WTC11 (cell line): Measurements from ENCODE around the gene ALK. TPM values are rescaled to one million over a fixed set of nuclear protein-coding genes. Genes with fewer than 3 reads are reported as not detected.

Experiments used
- ATAC-seq: fragments of 200-7000 bp; cut with Tn5 transposase; 2 replicates; pipeline ENCODE4 v1.10.0; 2021; ENCODE audit warnings: mild to moderate bottlenecking, moderate library complexity
- CTCF ChIA-PET: fragments of 300-600 bp; sonication (Branson Sonifier 250); formaldehyde crosslinking; loops from one replicate; lab custom pipeline; 2021; ENCODE audit warnings: antibody characterized with exemption; lab: Charles Lee
- POLR2A ChIA-PET: fragments of 350-600 bp; sonication (Branson Sonifier 250); formaldehyde crosslinking; loops from one replicate; lab custom pipeline; 2021; ENCODE audit warnings: antibody characterized with exemption; lab: Charles Lee
- DNase-seq: peaks from one replicate; pipeline ENCODE4 v3.0.0; 2021; ENCODE audit warnings: low spot score
- H3K27ac Mint-ChIP-seq: 2 replicates; pipeline ENCODE4 v1.8.0; 2021; ENCODE audit warnings: mixed read lengths
- H3K27me3 Mint-ChIP-seq: 2 replicates; pipeline ENCODE4 v1.8.0; 2021; ENCODE audit warnings: low read depth, mild to moderate bottlenecking, moderate library complexity, mixed read lengths
- H3K36me3 Mint-ChIP-seq: 2 replicates; pipeline ENCODE4 v1.8.0; 2021; ENCODE audit warnings: mixed read lengths
- H3K4me1 Mint-ChIP-seq: 2 replicates; pipeline ENCODE4 v1.8.0; 2022; ENCODE audit warnings: mixed read lengths
- H3K4me3 Mint-ChIP-seq: 2 replicates; pipeline ENCODE4 v1.8.0; 2021; ENCODE audit warnings: mild to moderate bottlenecking, moderate library complexity, mixed read lengths
- H3K9me3 Mint-ChIP-seq: 2 replicates; pipeline ENCODE4 v1.8.0; 2021; ENCODE audit warnings: mixed read lengths
- ATF1 ChIP-seq: sonication (generic); formaldehyde crosslinking; IDR thresholded peaks from 2 replicates; pipeline ENCODE4 v1.8.1; 2023; ENCODE audit warnings: mild to moderate bottlenecking, moderate library complexity, missing genetic modification reagents
- EMX1 ChIP-seq: fragments of 250-450 bp; sonication (Bioruptor Pico); IDR thresholded peaks from 2 replicates; pipeline ENCODE4 v1.8.0; 2021; ENCODE audit warnings: mild to moderate bottlenecking
- GRHL2 ChIP-seq: fragments of 250-450 bp; sonication (Bioruptor Pico); IDR thresholded peaks from 2 replicates; pipeline ENCODE4 v1.8.0; 2022; ENCODE audit warnings: mild to moderate bottlenecking, moderate library complexity; ENCODE audit not compliant: insufficient replicate concordance, severe bottlenecking
- GTF2I ChIP-seq: fragments of 250-450 bp; sonication (Bioruptor Pico); conservative IDR thresholded peaks from 2 replicates; pipeline ENCODE4 v1.4.0; 2021; ENCODE audit warnings: mild to moderate bottlenecking
- KAT7 ChIP-seq: sonication (generic); formaldehyde crosslinking; IDR thresholded peaks from 2 replicates; pipeline ENCODE4 v1.8.1; 2023; ENCODE audit warnings: missing genetic modification reagents, mild to moderate bottlenecking, borderline replicate concordance
- SMAD4 ChIP-seq: sonication (generic); formaldehyde crosslinking; IDR thresholded peaks from 2 replicates; pipeline ENCODE4 v1.8.0; 2022; ENCODE audit warnings: mild to moderate bottlenecking, missing genetic modification reagents
- SOX15 ChIP-seq: fragments of 250-450 bp; sonication (Bioruptor Pico); IDR thresholded peaks from 2 replicates; pipeline ENCODE4 v1.9.0; 2021; ENCODE audit warnings: mild to moderate bottlenecking
- TP53 ChIP-seq: sonication (generic); formaldehyde crosslinking; IDR thresholded peaks from 2 replicates; pipeline ENCODE4 v1.8.1; 2023; ENCODE audit warnings: mild to moderate bottlenecking, missing genetic modification reagents
- ZNF121 ChIP-seq: sonication (generic); formaldehyde crosslinking; IDR thresholded peaks from 2 replicates; pipeline ENCODE4 v1.8.0; 2023; ENCODE audit warnings: missing genetic modification reagents
- ZNF138 ChIP-seq: sonication (generic); formaldehyde crosslinking; conservative IDR thresholded peaks from 2 replicates; pipeline ENCODE4 v1.8.1; 2022; ENCODE audit warnings: mild to moderate bottlenecking, moderate library complexity, missing genetic modification reagents
- ZNF219 ChIP-seq: sonication (generic); formaldehyde crosslinking; IDR thresholded peaks from 2 replicates; pipeline ENCODE4 v1.8.0; 2023; ENCODE audit warnings: missing genetic modification reagents, mild to moderate bottlenecking, borderline replicate concordance
- total RNA-seq: library from RNA; stranded (reverse); gene quantifications from 3 replicates; pipeline ENCODE4 v1.2.3, GENCODE V29; 2021
- TF ChIP-seq, protein P1 (sequence below): sonication (generic); formaldehyde crosslinking; IDR thresholded peaks from 2 replicates; pipeline ENCODE4 v1.8.1; 2022; ENCODE audit warnings: missing genetic modification reagents, borderline replicate concordance
- TF ChIP-seq, protein P2 (sequence below): sonication (generic); formaldehyde crosslinking; IDR thresholded peaks from 2 replicates; pipeline ENCODE4 v1.8.0; 2022; ENCODE audit warnings: mild to moderate bottlenecking, missing genetic modification reagents
- TF ChIP-seq, protein P3 (sequence below): sonication (generic); formaldehyde crosslinking; IDR thresholded peaks from 2 replicates; pipeline ENCODE4 v1.8.1; 2022; ENCODE audit warnings: mild to moderate bottlenecking, missing genetic modification reagents, moderate library complexity, borderline replicate concordance
- TF ChIP-seq, protein P4 (sequence below): fragments of 200-600 bp; IDR thresholded peaks from 2 replicates; pipeline ENCODE4 v1.8.0; 2022; ENCODE audit warnings: antibody characterized with exemption
- TF ChIP-seq, protein P5 (sequence below): fragments of 250-450 bp; sonication (Bioruptor Pico); conservative IDR thresholded peaks from 2 replicates; pipeline ENCODE4 v1.9.0; 2021; ENCODE audit warnings: mild to moderate bottlenecking
- TF ChIP-seq, protein P6 (sequence below): sonication (generic); formaldehyde crosslinking; IDR thresholded peaks from 2 replicates; pipeline ENCODE4 v1.8.1; 2023; ENCODE audit warnings: mild to moderate bottlenecking, missing genetic modification reagents

The ALK gene
- total RNA-seq, 1 experiment from 2014 or later: not detected

DNA sequence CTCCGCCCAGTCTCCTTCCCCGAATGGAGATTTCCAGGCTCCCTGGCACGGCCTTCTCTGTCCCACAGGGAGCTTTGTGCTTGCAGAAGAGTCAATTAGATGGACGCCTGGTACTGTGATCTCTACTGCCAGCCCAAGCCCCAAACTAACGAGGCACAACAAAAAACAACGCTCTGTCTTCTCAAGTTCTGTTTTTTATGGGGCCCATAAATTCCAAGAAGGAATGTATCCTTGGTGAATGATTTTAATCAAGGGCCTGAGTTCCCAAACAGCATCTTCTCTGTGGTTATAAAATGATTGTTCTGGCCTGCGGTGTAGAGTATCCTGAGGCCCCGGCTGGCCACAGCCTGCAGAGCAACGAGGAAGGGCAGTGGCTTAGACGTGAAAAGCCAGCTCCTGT, 586.7 kb downstream of the ALK start (continued):
- TF ChIP-seq, protein P1, sequence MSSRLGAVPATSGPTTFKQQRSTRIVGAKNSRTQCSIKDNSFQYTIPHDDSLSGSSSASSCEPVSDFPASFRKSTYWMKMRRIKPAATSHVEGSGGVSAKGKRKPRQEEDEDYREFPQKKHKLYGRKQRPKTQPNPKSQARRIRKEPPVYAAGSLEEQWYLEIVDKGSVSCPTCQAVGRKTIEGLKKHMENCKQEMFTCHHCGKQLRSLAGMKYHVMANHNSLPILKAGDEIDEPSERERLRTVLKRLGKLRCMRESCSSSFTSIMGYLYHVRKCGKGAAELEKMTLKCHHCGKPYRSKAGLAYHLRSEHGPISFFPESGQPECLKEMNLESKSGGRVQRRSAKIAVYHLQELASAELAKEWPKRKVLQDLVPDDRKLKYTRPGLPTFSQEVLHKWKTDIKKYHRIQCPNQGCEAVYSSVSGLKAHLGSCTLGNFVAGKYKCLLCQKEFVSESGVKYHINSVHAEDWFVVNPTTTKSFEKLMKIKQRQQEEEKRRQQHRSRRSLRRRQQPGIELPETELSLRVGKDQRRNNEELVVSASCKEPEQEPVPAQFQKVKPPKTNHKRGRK (CRISPR knock-in tag): no peak
- TF ChIP-seq GTF2I (CRISPR knock-in tag) (no peak), KAT7 (CRISPR knock-in tag) (no peak)
- TF ChIP-seq, protein P2, sequence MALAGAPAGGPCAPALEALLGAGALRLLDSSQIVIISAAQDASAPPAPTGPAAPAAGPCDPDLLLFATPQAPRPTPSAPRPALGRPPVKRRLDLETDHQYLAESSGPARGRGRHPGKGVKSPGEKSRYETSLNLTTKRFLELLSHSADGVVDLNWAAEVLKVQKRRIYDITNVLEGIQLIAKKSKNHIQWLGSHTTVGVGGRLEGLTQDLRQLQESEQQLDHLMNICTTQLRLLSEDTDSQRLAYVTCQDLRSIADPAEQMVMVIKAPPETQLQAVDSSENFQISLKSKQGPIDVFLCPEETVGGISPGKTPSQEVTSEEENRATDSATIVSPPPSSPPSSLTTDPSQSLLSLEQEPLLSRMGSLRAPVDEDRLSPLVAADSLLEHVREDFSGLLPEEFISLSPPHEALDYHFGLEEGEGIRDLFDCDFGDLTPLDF: no peak
- TF ChIP-seq, protein P3, sequence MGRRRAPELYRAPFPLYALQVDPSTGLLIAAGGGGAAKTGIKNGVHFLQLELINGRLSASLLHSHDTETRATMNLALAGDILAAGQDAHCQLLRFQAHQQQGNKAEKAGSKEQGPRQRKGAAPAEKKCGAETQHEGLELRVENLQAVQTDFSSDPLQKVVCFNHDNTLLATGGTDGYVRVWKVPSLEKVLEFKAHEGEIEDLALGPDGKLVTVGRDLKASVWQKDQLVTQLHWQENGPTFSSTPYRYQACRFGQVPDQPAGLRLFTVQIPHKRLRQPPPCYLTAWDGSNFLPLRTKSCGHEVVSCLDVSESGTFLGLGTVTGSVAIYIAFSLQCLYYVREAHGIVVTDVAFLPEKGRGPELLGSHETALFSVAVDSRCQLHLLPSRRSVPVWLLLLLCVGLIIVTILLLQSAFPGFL: no peak

DNA sequence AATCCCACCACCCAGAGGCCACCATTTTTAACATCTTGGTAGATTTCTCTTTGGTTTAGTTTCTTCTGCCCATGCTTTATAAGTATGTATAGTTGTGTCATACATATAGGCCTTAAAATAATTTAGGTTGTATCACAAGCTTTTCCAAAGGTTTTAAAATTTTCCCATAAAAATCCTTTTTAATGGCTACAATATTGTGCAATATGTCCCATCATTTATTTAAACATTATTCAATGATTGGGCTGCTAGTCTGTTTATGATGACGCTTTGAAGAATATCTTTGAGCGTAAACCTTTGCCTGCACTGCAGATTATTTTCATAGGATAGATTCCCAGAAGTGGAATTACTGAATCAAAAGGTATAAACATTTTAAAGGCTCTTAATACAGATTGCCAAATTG, 588.8 kb downstream of the ALK start:
- POLR2A ChIA-PET: no interaction called here
- TF ChIP-seq, protein P1 (CRISPR knock-in tag): no peak
- TF ChIP-seq, all 79 proteins: peak for 0
- H3K27me3 Mint-ChIP-seq: no peaks in the 10 kb centered on the region
- H3K4me3 Mint-ChIP-seq: no peak overlapping the region
- H3K27ac Mint-ChIP-seq: no peak overlapping the region
- no peaks in the 10 kb centered on the region for H3K36me3 Mint-ChIP-seq
- H3K9me3 Mint-ChIP-seq: no peaks in the 10 kb centered on the region; the same call in 1 of the 2 replicates
- CTCF ChIA-PET: no interaction called here
- H3K4me1 Mint-ChIP-seq: peaks cover 22% of the 10 kb centered on the region
- no peak for DNase-seq
- no peak for ATAC-seq

DNA sequence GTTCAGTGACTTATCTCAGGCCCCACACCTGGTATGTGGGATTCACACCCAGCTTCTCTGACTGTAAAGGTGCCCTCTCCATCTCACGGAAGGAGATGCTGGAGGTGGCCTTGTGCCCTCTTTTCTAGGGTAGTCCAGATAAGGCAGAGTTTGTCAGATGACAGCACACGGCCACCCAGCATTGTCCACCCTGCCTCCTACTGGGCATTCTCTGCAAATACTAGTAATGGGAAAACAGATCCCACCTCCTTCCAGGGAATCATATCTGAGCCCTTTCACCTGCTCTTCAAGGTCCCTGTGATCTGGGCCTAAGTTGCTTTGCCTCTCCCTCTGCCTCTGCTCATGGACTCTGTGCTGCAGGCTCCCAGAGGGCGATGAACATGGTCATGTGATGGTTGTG, 591.5 kb downstream of the ALK start:
- CTCF ChIA-PET: interaction anchor here (0.7 to 1.0 kb wide), 2 partner anchors 21 to 36 kb away, joined by 3 to 4 read pairs; no protein-coding TSS in a partner anchor
- Mint-ChIP-seq H3K27ac (no peak overlapping the region), H3K27me3 (no peaks in the 10 kb centered on the region), H3K9me3 (no peaks in the 10 kb centered on the region; the same call in 1 of the 2 replicates), H3K4me1 (peaks cover 3% of the 10 kb centered on the region), H3K4me3 (no peak overlapping the region), H3K36me3 (no peaks in the 10 kb centered on the region)
- POLR2A ChIA-PET: no interaction called here
- TF ChIP-seq, protein P4, sequence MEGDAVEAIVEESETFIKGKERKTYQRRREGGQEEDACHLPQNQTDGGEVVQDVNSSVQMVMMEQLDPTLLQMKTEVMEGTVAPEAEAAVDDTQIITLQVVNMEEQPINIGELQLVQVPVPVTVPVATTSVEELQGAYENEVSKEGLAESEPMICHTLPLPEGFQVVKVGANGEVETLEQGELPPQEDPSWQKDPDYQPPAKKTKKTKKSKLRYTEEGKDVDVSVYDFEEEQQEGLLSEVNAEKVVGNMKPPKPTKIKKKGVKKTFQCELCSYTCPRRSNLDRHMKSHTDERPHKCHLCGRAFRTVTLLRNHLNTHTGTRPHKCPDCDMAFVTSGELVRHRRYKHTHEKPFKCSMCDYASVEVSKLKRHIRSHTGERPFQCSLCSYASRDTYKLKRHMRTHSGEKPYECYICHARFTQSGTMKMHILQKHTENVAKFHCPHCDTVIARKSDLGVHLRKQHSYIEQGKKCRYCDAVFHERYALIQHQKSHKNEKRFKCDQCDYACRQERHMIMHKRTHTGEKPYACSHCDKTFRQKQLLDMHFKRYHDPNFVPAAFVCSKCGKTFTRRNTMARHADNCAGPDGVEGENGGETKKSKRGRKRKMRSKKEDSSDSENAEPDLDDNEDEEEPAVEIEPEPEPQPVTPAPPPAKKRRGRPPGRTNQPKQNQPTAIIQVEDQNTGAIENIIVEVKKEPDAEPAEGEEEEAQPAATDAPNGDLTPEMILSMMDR: peak; percentile 33; the same call in 1 of the 2 replicates
- TF ChIP-seq ZNF138: no peak
- DNase-seq: no peak
- ATAC-seq: peak; percentile 64

DNA sequence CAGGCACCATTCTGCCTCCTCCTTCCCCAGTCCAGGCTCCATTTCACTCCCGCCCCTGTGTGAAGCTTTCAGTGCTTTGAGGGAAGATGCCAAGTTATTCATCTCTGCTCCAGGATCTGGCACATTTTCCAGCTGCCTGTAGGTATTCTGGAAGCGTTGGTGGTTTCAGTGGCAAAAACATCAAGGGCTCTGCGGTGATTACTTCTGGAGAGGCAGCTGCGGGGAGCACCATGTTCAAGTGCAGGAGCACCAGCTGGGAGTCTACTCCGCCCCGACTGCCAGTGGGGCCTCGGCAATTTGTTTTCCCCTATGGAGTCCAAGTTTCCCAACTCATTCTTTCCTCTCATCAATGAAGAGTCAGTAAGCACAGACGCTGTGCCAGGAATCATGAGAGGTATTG, 594.5 kb downstream of the ALK start:
- ChIA-PET POLR2A (no interaction called here), CTCF (interaction anchor here (2.4 kb wide), 1 partner anchor 18 kb away, joined by 14 read pairs; no protein-coding TSS in a partner anchor)
- no peaks in the 10 kb centered on the region; the same call in 1 of the 2 replicates for H3K9me3 Mint-ChIP-seq
- ATAC-seq (no peak), DNase-seq (no peak)
- H3K27me3 Mint-ChIP-seq: no peaks in the 10 kb centered on the region
- TF ChIP-seq, protein P5, sequence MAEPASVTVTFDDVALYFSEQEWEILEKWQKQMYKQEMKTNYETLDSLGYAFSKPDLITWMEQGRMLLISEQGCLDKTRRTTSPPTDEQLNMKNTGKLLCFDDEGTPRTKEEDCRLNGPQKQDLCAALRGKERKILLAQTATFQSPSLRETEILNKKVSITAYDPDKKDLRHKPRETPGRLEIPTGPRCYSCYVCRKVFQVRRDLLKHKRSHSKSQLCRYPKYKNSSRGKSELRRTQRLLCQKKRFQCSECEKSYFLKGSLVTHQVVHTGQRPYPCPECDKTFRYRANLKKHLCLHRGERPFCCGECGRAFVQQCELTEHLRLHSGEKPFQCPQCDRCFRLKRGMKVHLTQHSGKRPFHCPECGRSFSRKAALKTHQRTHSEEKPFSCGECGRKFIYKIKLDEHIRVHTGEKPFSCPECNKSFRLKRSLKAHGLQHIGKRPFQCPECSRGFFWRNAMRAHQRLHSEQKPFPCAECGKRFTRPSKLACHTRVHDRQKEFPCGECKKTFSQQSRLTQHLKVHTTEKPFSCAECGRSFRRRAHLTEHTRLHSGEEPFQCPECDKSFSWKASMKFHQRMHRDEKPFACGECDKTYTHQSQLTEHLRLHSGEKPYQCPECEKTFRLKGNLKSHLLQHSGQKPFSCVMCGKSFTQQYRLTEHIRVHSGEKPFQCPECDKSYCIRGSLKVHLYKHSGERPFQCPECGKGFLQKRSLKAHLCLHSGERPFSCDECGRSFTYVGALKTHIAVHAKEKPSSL: no peak
- TF ChIP-seq, protein P6, sequence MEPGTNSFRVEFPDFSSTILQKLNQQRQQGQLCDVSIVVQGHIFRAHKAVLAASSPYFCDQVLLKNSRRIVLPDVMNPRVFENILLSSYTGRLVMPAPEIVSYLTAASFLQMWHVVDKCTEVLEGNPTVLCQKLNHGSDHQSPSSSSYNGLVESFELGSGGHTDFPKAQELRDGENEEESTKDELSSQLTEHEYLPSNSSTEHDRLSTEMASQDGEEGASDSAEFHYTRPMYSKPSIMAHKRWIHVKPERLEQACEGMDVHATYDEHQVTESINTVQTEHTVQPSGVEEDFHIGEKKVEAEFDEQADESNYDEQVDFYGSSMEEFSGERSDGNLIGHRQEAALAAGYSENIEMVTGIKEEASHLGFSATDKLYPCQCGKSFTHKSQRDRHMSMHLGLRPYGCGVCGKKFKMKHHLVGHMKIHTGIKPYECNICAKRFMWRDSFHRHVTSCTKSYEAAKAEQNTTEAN (CRISPR knock-in tag): no peak
- no peak for TF ChIP-seq GRHL2
- TF ChIP-seq ZNF121 (CRISPR knock-in tag): no peak
- TF ChIP-seq GTF2I (CRISPR knock-in tag): no peak
- TF ChIP-seq SOX15: no peak
- no peak for TF ChIP-seq EMX1 (CRISPR knock-in tag)
- TF ChIP-seq ATF1 (CRISPR knock-in tag): no peak
- TF ChIP-seq SMAD4 (CRISPR knock-in tag): no peak
- no peak for TF ChIP-seq TP53 (CRISPR knock-in tag)
- TF ChIP-seq ZNF219 (CRISPR knock-in tag): no peak
- no peak overlapping the region for H3K27ac Mint-ChIP-seq
- no peaks in the 10 kb centered on the region for H3K4me1 Mint-ChIP-seq
- no peak overlapping the region for H3K4me3 Mint-ChIP-seq
- H3K36me3 Mint-ChIP-seq: no peaks in the 10 kb centered on the region
